DOHH2 (cell line): ENCODE data around the gene NOL8.

ENCODE experiments used
- EZH2phosphoT487 ChIP-seq: fragments of 200-600 bp; sonication (generic); IDR thresholded peaks from 2 replicates; pipeline ENCODE4 v1.6.1; 2017; ENCODE audit warnings: borderline replicate concordance, mild to moderate bottlenecking, antibody characterized with exemption, low read length, moderate library complexity, mixed read lengths
- TF ChIP-seq, protein P1 (sequence below): fragments of 200-600 bp; sonication (generic); IDR thresholded peaks from one replicate; pipeline ENCODE4 v1.5.1; 2014; ENCODE audit warnings: antibody characterized with exemption, mild to moderate bottlenecking, low read depth, low read length; ENCODE audit not compliant: poor library complexity, severe bottlenecking

DNA sequence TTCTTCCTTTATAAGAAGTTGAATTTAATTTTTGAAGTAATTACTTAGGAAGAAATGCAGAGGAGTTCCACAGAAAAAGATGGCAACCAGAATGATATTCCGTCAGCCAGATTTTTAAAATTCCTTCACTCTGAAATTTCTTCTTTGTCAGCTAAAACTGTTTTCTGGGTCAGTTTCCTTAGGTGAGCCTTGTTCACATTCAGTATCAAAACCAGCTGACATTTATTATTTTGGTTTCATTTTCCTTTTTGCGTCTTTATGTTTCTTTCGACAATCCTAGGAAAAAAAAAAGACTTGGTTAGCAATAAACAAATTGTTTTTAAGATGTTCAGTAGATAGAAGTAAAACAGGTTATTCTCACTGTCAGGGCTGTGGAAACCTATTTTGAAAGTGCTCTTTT lies 27.5 kb downstream of the NOL8 start:
- TF ChIP-seq, protein P1, sequence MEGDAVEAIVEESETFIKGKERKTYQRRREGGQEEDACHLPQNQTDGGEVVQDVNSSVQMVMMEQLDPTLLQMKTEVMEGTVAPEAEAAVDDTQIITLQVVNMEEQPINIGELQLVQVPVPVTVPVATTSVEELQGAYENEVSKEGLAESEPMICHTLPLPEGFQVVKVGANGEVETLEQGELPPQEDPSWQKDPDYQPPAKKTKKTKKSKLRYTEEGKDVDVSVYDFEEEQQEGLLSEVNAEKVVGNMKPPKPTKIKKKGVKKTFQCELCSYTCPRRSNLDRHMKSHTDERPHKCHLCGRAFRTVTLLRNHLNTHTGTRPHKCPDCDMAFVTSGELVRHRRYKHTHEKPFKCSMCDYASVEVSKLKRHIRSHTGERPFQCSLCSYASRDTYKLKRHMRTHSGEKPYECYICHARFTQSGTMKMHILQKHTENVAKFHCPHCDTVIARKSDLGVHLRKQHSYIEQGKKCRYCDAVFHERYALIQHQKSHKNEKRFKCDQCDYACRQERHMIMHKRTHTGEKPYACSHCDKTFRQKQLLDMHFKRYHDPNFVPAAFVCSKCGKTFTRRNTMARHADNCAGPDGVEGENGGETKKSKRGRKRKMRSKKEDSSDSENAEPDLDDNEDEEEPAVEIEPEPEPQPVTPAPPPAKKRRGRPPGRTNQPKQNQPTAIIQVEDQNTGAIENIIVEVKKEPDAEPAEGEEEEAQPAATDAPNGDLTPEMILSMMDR = no peak
- TF ChIP-seq EZH2phosphoT487 = no peak
